NOMO-1 (cell line): ENCODE data around the gene UFSP2.
A peak's percentile ranks its signal among the peaks of the same experiment; 100 is the strongest.

Source experiments
- DNase-seq, 2 experiments: peaks; one replicate each; lab custom pipeline; 2025; ENCODE audit not compliant: unreplicated experiment in 2 of 2; lab: John Stamatoyannopoulos, UW

Gene UFSP2

GRCh38 chr4:185358514-185358913, 67.2 kb downstream of the UFSP2 start:
- DNase-seq, result peak in 1 of 2 experiments; percentile 1

GRCh38 chr4:185357733-185358440, 67.9 kb downstream of the UFSP2 start:
- no peak for DNase-seq

GRCh38 chr4:185357211-185357610, 68.6 kb downstream of the UFSP2 start:
- no peak for DNase-seq

- no peak for DNase-seq
These were observed 73.0 kb downstream of the UFSP2 start for GRCh38 chr4:185352741-185353140.

- DNase-seq, result no peak
These were observed 73.6 kb downstream of the UFSP2 start for GRCh38 chr4:185352202-185352601.

GRCh38 chr4:185351691-185352090, 74.1 kb downstream of the UFSP2 start:
- DNase-seq, result no peak
